GM12865 (cell line): Measurements from ENCODE around the gene ATG10.
A peak's percentile ranks its signal among the peaks of the same experiment; 100 is the strongest.

ENCODE experiments used
- DNase-seq: peaks from one replicate; pipeline ENCODE4 v3.0.0; 2010; ENCODE audit warnings: low read depth
- H3K4me3 ChIP-seq: 2 replicates; pipeline ENCODE4 v1.5.1; 2011; ENCODE audit warnings: mild to moderate bottlenecking, low read depth, low read length, control low read depth
- CTCF ChIP-seq: IDR thresholded peaks from 2 replicates; pipeline ENCODE4 v1.5.1; 2011; ENCODE audit warnings: low read length, control low read depth, low read depth, inconsistent platforms; ENCODE audit not compliant: insufficient read depth; ENCODE audit errors: missing control alignments

The ATG10 gene

GRCh38 chr5:82095536-82095935 lies 123.7 kb downstream of the ATG10 start:
- TF ChIP-seq CTCF: no peak
- DNase-seq: no peak
- H3K4me3 ChIP-seq: no peak overlapping the region

- TF ChIP-seq CTCF: no peak
- no peak for DNase-seq
- no peak overlapping the region for H3K4me3 ChIP-seq
Observed at GRCh38 chr5:82096249-82096648, 124.4 kb downstream of the ATG10 start.

- no peak for TF ChIP-seq CTCF
- DNase-seq: peak; percentile 66
- no peak overlapping the region for H3K4me3 ChIP-seq
Observed at GRCh38 chr5:82100303-82101077, 128.7 kb downstream of the ATG10 start.

DNA sequence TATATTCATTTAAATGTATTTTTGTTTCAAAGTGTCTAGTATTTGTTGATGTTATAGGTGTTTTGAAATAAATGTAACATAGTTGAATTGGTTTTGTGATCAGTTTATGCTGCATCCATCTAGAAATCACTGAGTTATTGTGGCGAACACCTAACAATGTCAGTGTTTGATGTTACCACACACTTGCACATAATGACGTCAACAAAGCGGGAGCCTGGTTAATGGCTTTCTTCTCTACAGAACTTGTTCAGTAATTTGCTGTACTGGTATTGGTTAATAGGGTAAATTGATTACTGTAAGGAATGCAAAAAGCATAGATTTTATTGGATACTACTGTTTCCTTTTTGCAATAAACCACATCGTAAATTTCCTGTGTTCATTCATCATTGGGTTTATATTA lies 133.0 kb downstream of the ATG10 start:
- H3K4me3 ChIP-seq: no peak overlapping the region
- TF ChIP-seq CTCF: no peak
- DNase-seq: no peak

DNA sequence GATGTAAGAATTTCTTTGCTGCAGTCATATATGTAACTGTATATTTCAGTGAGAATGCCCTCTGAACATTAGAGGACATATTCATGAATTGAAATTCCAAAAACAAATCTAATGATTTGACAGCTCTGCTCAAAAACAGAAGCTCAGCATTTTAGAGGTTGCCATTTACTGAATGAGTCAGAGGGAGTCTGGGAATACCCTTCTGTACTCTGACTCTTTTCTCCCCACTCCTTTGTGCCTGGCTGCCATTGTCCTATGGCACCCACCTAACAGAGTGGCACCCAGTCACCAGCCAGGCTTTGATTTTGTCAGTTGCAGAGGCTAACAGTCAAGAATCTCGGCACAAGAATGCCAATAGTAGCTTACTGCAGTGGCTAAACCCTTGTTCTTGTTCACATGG lies 133.6 kb downstream of the ATG10 start:
- H3K4me3 ChIP-seq: no peak overlapping the region
- DNase-seq: peak; percentile 11
- TF ChIP-seq CTCF: no peak

GRCh38 chr5:82106207-82106606 lies 134.4 kb downstream of the ATG10 start:
- no peak for TF ChIP-seq CTCF
- no peak overlapping the region for H3K4me3 ChIP-seq
- no peak for DNase-seq

- no peak overlapping the region for H3K4me3 ChIP-seq
- no peak for DNase-seq
- no peak for TF ChIP-seq CTCF
Observed at GRCh38 chr5:82106756-82107155, 134.9 kb downstream of the ATG10 start.
